Progenitor cell of endocrine pancreas (in vitro differentiated cells): ENCODE results near the gene EP400. TPM values are rescaled to one million over a fixed set of nuclear protein-coding genes. Genes with fewer than 3 reads are reported as not detected.

Source experiments
- DNase-seq: peaks from one replicate; pipeline ENCODE4 v3.0.0; 2021; ENCODE audit warnings: low spot score; ENCODE audit not compliant: unreplicated experiment
- H3K27ac Mint-ChIP-seq: 2 replicates; pipeline ENCODE4 v1.8.0; 2021; ENCODE audit warnings: mild to moderate bottlenecking, moderate library complexity, mixed read lengths
- H3K27me3 Mint-ChIP-seq: 2 replicates; pipeline ENCODE4 v1.8.0; 2021; ENCODE audit warnings: mixed read lengths
- H3K36me3 Mint-ChIP-seq: 2 replicates; pipeline ENCODE4 v1.8.0; 2022; ENCODE audit warnings: mixed read lengths; ENCODE audit not compliant: insufficient read depth
- H3K4me1 Mint-ChIP-seq: 2 replicates; pipeline ENCODE4 v1.8.0; 2021; ENCODE audit warnings: low read depth, mixed read lengths
- H3K4me3 Mint-ChIP-seq: 2 replicates; pipeline ENCODE4 v1.8.0; 2021; ENCODE audit warnings: low read depth, mild to moderate bottlenecking, moderate library complexity, mixed read lengths
- H3K9me3 Mint-ChIP-seq: 2 replicates; pipeline ENCODE4 v1.8.0; 2021; ENCODE audit warnings: low read depth, mixed read lengths
- CTCF ChIP-seq: fragments of 200-600 bp; sonication (generic); IDR thresholded peaks from one replicate; pipeline ENCODE4 v1.5.0; 2021; ENCODE audit warnings: antibody characterized with exemption, mild to moderate bottlenecking; ENCODE audit not compliant: unreplicated experiment
- total RNA-seq: library from RNA; stranded (reverse); gene quantifications from 2 replicates; pipeline ENCODE4 v1.2.1, GENCODE V29; 2021

Gene EP400
- total RNA-seq, 1 donor from 2014 or later, result 66.6 TPM

- no peaks in the 10 kb centered on the region for H3K9me3 Mint-ChIP-seq
- no peaks in the 10 kb centered on the region for H3K27me3 Mint-ChIP-seq
- DNase-seq, result no peak
- H3K27ac Mint-ChIP-seq, result no peak overlapping the region
- no peak for TF ChIP-seq CTCF
- H3K4me1 Mint-ChIP-seq, result peaks cover 16% of the 10 kb centered on the region
- H3K4me3 Mint-ChIP-seq, result no peak overlapping the region
- H3K36me3 Mint-ChIP-seq, result peaks cover 13% of the 10 kb centered on the region
Observed at GRCh38 chr12:132063491-132063890, 113.7 kb downstream of the EP400 start.

GRCh38 chr12:132064631-132065030 is 114.9 kb downstream of the EP400 start:
- no peak for DNase-seq
- Mint-ChIP-seq H3K9me3 (no peaks in the 10 kb centered on the region), H3K27me3 (no peaks in the 10 kb centered on the region), H3K4me3 (no peak overlapping the region), H3K36me3 (peaks cover 13% of the 10 kb centered on the region), H3K4me1 (peaks cover 16% of the 10 kb centered on the region), H3K27ac (no peak overlapping the region)
- TF ChIP-seq CTCF, result no peak

GRCh38 chr12:132065203-132065602 is 115.5 kb downstream of the EP400 start:
- Mint-ChIP-seq H3K4me3 (no peak overlapping the region), H3K9me3 (no peaks in the 10 kb centered on the region), H3K27ac (no peak overlapping the region), H3K4me1 (peaks cover 16% of the 10 kb centered on the region), H3K27me3 (no peaks in the 10 kb centered on the region), H3K36me3 (peaks cover 13% of the 10 kb centered on the region)
- DNase-seq, result no peak
- no peak for TF ChIP-seq CTCF

- no peak overlapping the region for H3K27ac Mint-ChIP-seq
- H3K4me3 Mint-ChIP-seq, result no peak overlapping the region
- H3K27me3 Mint-ChIP-seq, result no peaks in the 10 kb centered on the region
- no peaks in the 10 kb centered on the region for H3K9me3 Mint-ChIP-seq
- H3K4me1 Mint-ChIP-seq, result peaks cover 16% of the 10 kb centered on the region
- no peak for DNase-seq
- peaks cover 12% of the 10 kb centered on the region for H3K36me3 Mint-ChIP-seq
- no peak for TF ChIP-seq CTCF
Observed at GRCh38 chr12:132065609-132066344, 116.0 kb downstream of the EP400 start.

- TF ChIP-seq CTCF, result no peak
- H3K27ac Mint-ChIP-seq, result no peak overlapping the region
- no peak overlapping the region for H3K4me3 Mint-ChIP-seq
Observed at GRCh38 chr12:132066345-132066685, 116.6 kb downstream of the EP400 start.

More at GRCh38 chr12:132066345-132066685, 116.6 kb downstream of the EP400 start:
- Mint-ChIP-seq H3K36me3 (peaks cover 9% of the 10 kb centered on the region), H3K27me3 (no peaks in the 10 kb centered on the region), H3K9me3 (no peaks in the 10 kb centered on the region), H3K4me1 (peaks cover 11% of the 10 kb centered on the region)
- DNase-seq, result no peak
